ENCODE data around the gene CACNA2D2. TPM values are rescaled to one million over a fixed set of nuclear protein-coding genes. Genes with fewer than 3 reads are reported as not detected.
A peak's percentile ranks its signal among the peaks of the same experiment; 100 is the strongest.

The CACNA2D2 gene
- total and polyA plus RNA-seq, 12 donors: 0.09 to 2.0 (median 0.60) TPM

DNA sequence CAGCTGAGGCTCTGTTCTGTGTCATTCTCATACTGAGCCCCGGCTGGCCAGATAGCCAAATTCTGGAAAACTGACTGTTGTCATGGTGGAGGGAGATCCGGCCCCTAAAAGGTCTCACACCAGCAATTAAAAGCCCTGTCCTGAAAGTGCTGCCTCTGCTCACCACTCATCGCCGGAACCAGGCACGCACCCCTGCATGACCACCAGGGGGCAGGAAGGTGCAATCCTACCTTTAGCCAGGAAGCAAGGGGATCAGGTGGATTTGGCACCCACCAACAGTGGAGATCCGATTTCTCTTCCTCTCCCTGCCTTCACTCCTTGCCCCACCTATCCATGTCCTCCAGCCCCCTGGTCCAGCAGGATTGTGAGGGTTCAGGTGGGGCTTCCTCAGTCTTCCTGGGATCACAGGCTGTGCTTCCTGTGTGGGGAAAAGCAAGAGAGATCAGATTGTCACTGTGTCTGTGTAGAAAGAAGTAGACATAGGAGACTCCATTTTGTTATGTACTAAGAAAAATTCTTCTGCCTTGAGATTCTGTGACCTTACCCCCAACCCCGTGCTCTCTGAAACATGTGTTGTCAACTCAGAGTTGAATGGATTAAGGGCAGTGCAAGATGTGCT is 16.1 kb upstream of the CACNA2D2 start:
- intact Hi-C loops (cut with DNase I): loop anchor here in 1 of 2 donors (5.0 kb wide), 1 partner anchor 93 kb away; the partner anchor contains the start of gene CISH
- Histone ChIP-seq H3K27ac (no peak overlapping the region), H3K4me3 (no peak overlapping the region), H3K27me3 (peaks cover 2% of the 10 kb centered on the region), H3K4me1 (replicated peaks in 1 of 2) (no peaks in the 10 kb centered on the region), H3K9me3 (replicated peaks in 1 of 3) (no peaks in the 10 kb centered on the region), H3K36me3 (replicated peaks in 1 of 2) (no peaks in the 10 kb centered on the region)
- WGBS, 4 donors: 15 to 23% (median 16%) methylated on average over 7 of the region's 7 CpGs
- peak; percentile 56 to 77 (median 63) for DNase-seq
- TF ChIP-seq POLR2A (IDR thresholded peaks at IDR 0.05) (no peak), CTCF (IDR thresholded peaks at IDR 0.05) (peak; percentile 75 to 83 (median 78))

- peaks cover 2% of the 10 kb centered on the region for H3K27me3 ChIP-seq
- no peaks in the 10 kb centered on the region for H3K4me1 ChIP-seq (replicated peaks in 1 of 2)
- DNase-seq: no peak
- H3K36me3 ChIP-seq (replicated peaks in 1 of 2): no peaks in the 10 kb centered on the region
- intact Hi-C loops (cut with DNase I): loop anchor here in 1 of 2 donors (5.0 kb wide), 1 partner anchor 94 kb away; the partner anchor contains the start of gene CISH
- no peak overlapping the region for H3K27ac ChIP-seq
- H3K9me3 ChIP-seq (replicated peaks in 1 of 3): no peaks in the 10 kb centered on the region
- WGBS, 4 donors: 78 to 93% (median 86%) methylated on average over 6 to 7 of the region's 7 CpGs
- no peak overlapping the region for H3K4me3 ChIP-seq
- no peak for TF ChIP-seq POLR2A (IDR thresholded peaks at IDR 0.05)
- TF ChIP-seq CTCF (IDR thresholded peaks at IDR 0.05): no peak
These were observed 15.0 kb upstream of the CACNA2D2 start for GRCh38 chr3:50518436-50518835.

- 69 to 78% (median 73%) methylated on average over 4 of the region's 4 CpGs for WGBS, 4 donors
- Histone ChIP-seq H3K27me3 (peaks cover 2% of the 10 kb centered on the region), H3K4me1 (replicated peaks in 1 of 2) (no peaks in the 10 kb centered on the region), H3K27ac (no peak overlapping the region), H3K9me3 (replicated peaks in 1 of 3) (no peaks in the 10 kb centered on the region), H3K36me3 (replicated peaks in 1 of 2) (no peaks in the 10 kb centered on the region), H3K4me3 (no peak overlapping the region)
- intact Hi-C loops (cut with DNase I): loop anchor here in 1 of 2 donors (5.0 kb wide), 1 partner anchor 95 kb away; the partner anchor contains the start of gene CISH
- no peak for TF ChIP-seq POLR2A (IDR thresholded peaks at IDR 0.05)
- TF ChIP-seq CTCF (IDR thresholded peaks at IDR 0.05): no peak
- DNase-seq: no peak
These were observed 14.3 kb upstream of the CACNA2D2 start for GRCh38 chr3:50517721-50518206.

GRCh38 chr3:50516440-50516871 is 13.0 kb upstream of the CACNA2D2 start:
- Histone ChIP-seq H3K4me3 (no peak overlapping the region), H3K9me3 (replicated peaks in 1 of 3) (no peaks in the 10 kb centered on the region)
- no peak for DNase-seq

More at GRCh38 chr3:50516440-50516871, 13.0 kb upstream of the CACNA2D2 start:
- intact Hi-C loops (cut with DNase I): loop anchor here in 1 of 2 donors (5.0 kb wide), 1 partner anchor 96 kb away; the partner anchor contains the start of gene CISH
- WGBS, 4 donors: 65 to 95% (median 89%) methylated on average over 1 to 4 of the region's 4 CpGs
- no peak for TF ChIP-seq POLR2A (IDR thresholded peaks at IDR 0.05)
- TF ChIP-seq CTCF (IDR thresholded peaks at IDR 0.05): no peak
- Histone ChIP-seq H3K27ac (peak overlapping the region in 2 of 5 donors; percentile 52 to 66), H3K36me3 (replicated peaks in 1 of 2) (no peaks in the 10 kb centered on the region), H3K4me1 (replicated peaks in 1 of 2) (no peaks in the 10 kb centered on the region), H3K27me3 (peaks cover 2% of the 10 kb centered on the region)

All from adrenal gland (tissue), 12 donors.